B cell (primary cell): Measurements from ENCODE around the gene HDAC7. TPM values are rescaled to one million over a fixed set of nuclear protein-coding genes. Genes with fewer than 3 reads are reported as not detected.
A peak's percentile ranks its signal among the peaks of the same experiment; 100 is the strongest.

Experiments used
- ATAC-seq: fragments of 200-7000 bp; cut with Tn5 transposase; one replicate; pipeline ENCODE4 v1.10.0; 2021; ENCODE audit warnings: low read depth, mild to moderate bottlenecking, moderate number of reproducible peaks, moderate library complexity
- CTCF ChIA-PET: fragments of 350-600 bp; sonication (Branson Sonifier 250); formaldehyde crosslinking; loops from one replicate; lab custom pipeline; 2021; ENCODE audit warnings: antibody characterized with exemption, inconsistent platforms; lab: Charles Lee
- POLR2A ChIA-PET: fragments of 350-600 bp; sonication (Branson Sonifier 250); formaldehyde crosslinking; loops from one replicate; lab custom pipeline; 2021; ENCODE audit warnings: antibody characterized with exemption; lab: Charles Lee
- DNase-seq: peaks from one replicate; pipeline ENCODE4 v3.0.0; 2013
- H2AFZ ChIP-seq: 2 replicates; pipeline ENCODE4 v1.6.1; 2012; ENCODE audit warnings: mild to moderate bottlenecking, low read depth, low read length; ENCODE audit not compliant: insufficient read depth, poor library complexity, severe bottlenecking
- H3K27ac ChIP-seq, 2 donors: 1 replicate in 1 of 2; 2 replicates in 1 of 2; pipeline ENCODE4 v1.5.1; 2012 to 2013; ENCODE audit warnings: low read length in 2 of 2, mild to moderate bottlenecking in 2 of 2, moderate library complexity in 1 of 2
- H3K27me3 ChIP-seq, 4 experiments: fragments of 200-600 bp in 1 of 4; sonication (generic) in 1 of 4; replicated peaks in 1 of 4; 1 replicate in 2 of 4; 2 replicates in 2 of 4; pipeline versions ENCODE4 v1.6.1 to v1.7.0; 2013 to 2016; ENCODE audit warnings: low read length in 3 of 4, mild to moderate bottlenecking in 2 of 4, mixed read lengths in 1 of 4, moderate library complexity in 1 of 4; ENCODE audit not compliant: insufficient read depth in 4 of 4, control insufficient read depth in 3 of 4; ENCODE audit errors: control extremely low read depth in 1 of 4
- H3K36me3 ChIP-seq, 2 experiments: replicated peaks in 1 of 2; 1 replicate in 1 of 2; 2 replicates in 1 of 2; pipeline versions ENCODE4 v1.6.1 to v1.7.1; 2013; ENCODE audit warnings: low read length in 1 of 2; ENCODE audit not compliant: insufficient read depth in 2 of 2, control insufficient read depth in 1 of 2; ENCODE audit errors: control extremely low read depth in 1 of 2, extremely low read depth in 1 of 2
- H3K4me1 ChIP-seq, 2 donors: fragments of 200-600 bp in 1 of 2; sonication (generic) in 1 of 2; 1 replicate in 1 of 2; 2 replicates in 1 of 2; pipeline versions ENCODE4 v1.5.1 to v1.6.1; 2013 to 2017; ENCODE audit warnings: low read length in 2 of 2; ENCODE audit not compliant: control insufficient read depth in 2 of 2, insufficient read depth in 2 of 2
- H3K4me2 ChIP-seq: replicated peaks from 2 replicates; pipeline ENCODE3; 2012; ENCODE audit warnings: mild to moderate bottlenecking, low read depth, low read length; ENCODE audit not compliant: poor library complexity, severe bottlenecking
- H3K4me3 ChIP-seq, 5 experiments: fragments of 200-600 bp in 1 of 5; sonication (generic) in 1 of 5; 1 replicate in 3 of 5; 2 replicates in 2 of 5; pipeline versions ENCODE4 v1.5.1 to v1.7.0; 2011 to 2016; ENCODE audit warnings: low read length in 4 of 5, mild to moderate bottlenecking in 4 of 5, low read depth in 2 of 5, control low read depth in 1 of 5, moderate library complexity in 1 of 5; ENCODE audit not compliant: insufficient read depth in 1 of 5; ENCODE audit errors: control extremely low read depth in 1 of 5, extremely low read depth in 1 of 5
- H3K79me2 ChIP-seq: fragments of 200-600 bp; sonication (generic); one replicate; pipeline ENCODE4 v1.6.0; 2016; ENCODE audit warnings: low read length; ENCODE audit not compliant: control insufficient read depth, insufficient read depth
- H3K9ac ChIP-seq: fragments of 200-600 bp; sonication (generic); 2 replicates; pipeline ENCODE4 v1.6.1; 2017; ENCODE audit warnings: mild to moderate bottlenecking, low read length, moderate library complexity
- H3K9me3 ChIP-seq, 3 donors: one replicate each; pipeline versions ENCODE4 v1.6.1 to v1.7.1; 2013; ENCODE audit warnings: low read length in 2 of 3; ENCODE audit not compliant: control insufficient read depth in 2 of 3, insufficient read depth in 1 of 3; ENCODE audit errors: control extremely low read depth in 1 of 3
- H4K20me1 ChIP-seq: 2 replicates; pipeline ENCODE4 v1.6.0; 2012; ENCODE audit warnings: mild to moderate bottlenecking, low read length; ENCODE audit not compliant: insufficient read depth, control insufficient read depth, poor library complexity, severe bottlenecking
- H3K27ac Mint-ChIP-seq: one replicate; pipeline ENCODE4 v1.8.0; 2021; ENCODE audit warnings: mixed read lengths
- H3K27me3 Mint-ChIP-seq: one replicate; pipeline ENCODE4 v1.8.0; 2021; ENCODE audit warnings: mixed read lengths
- H3K4me1 Mint-ChIP-seq: one replicate; pipeline ENCODE4 v1.8.0; 2021; ENCODE audit warnings: mixed read lengths
- H3K4me3 Mint-ChIP-seq: one replicate; pipeline ENCODE4 v1.8.0; 2021; ENCODE audit warnings: mixed read lengths
- H3K9me3 Mint-ChIP-seq: one replicate; pipeline ENCODE4 v1.8.0; 2022; ENCODE audit warnings: mixed read lengths; ENCODE audit not compliant: insufficient read depth
- EZH2 ChIP-seq: IDR thresholded peaks from 2 replicates; pipeline ENCODE4 v1.6.1; 2012; ENCODE audit warnings: borderline replicate concordance, low read depth, mild to moderate bottlenecking, moderate library complexity, low read length; ENCODE audit not compliant: insufficient read depth, poor library complexity, severe bottlenecking
- WGBS: methylation state at CpG from one replicate; pipeline ENCODE4 v1.1.5; 2013; ENCODE audit warnings: missing lambda C conversion rate; ENCODE audit not compliant: insufficient coverage; 5-methylcytosine and 5-hydroxymethylcytosine counted together
- intact Hi-C: fragments of 100-400 bp; cut with micrococcal nuclease; formaldehyde crosslinking; loops from one replicate; pipeline ENCODE4 v1.10.0; 2022
- polyA plus RNA-seq: library from polyadenylated mRNA; depleted of rRNA; stranded (reverse); fragments of >200 nt; gene quantifications from 2 replicates; pipeline ENCODE4 v1.2.3, GENCODE V29; 2012
- total RNA-seq, 2 donors: library from RNA; stranded (reverse); fragments of 120-200 nt in 1 of 2; gene quantifications; 1 replicate in 1 of 2; 2 replicates in 1 of 2; pipeline versions ENCODE4 v1.2.3 to v1.2.4, GENCODE V29; 2013 to 2022
- TF ChIP-seq, protein P1 (sequence below): fragments of 200-600 bp; IDR thresholded peaks from one replicate; pipeline ENCODE4 v1.8.0; 2022; ENCODE audit warnings: antibody characterized with exemption, mild to moderate bottlenecking

HDAC7 gene
- total and polyA plus RNA-seq, 2 donors (not counting 1 experiment from before 2014, with no cell fraction given): 87.2 to 178 TPM

DNA sequence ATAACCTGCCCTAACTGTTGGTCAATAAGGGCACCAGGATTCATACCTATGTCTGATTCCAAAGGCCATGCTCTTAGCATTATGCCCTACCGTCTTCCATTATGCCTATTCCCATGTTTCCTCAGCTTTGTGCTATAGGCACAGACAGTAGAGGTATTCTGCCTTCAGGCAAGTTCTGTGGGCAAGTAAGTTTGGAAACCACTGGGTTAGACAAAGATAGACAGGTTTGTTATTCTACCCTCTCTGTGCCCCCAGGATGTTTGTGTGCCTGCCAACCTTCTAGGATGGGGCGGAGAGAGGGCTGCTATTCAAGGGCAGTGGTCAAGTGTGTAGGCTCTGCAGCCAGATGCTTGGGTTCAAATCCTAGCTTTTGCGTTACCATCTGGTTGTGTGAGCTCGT is 65.6 kb downstream of the HDAC7 start:
- ChIA-PET CTCF (interaction anchor here (1.8 to 14.1 kb wide), 4 partner anchors 9 to 38 kb away, joined by 4 to 452 read pairs (median 152); partner anchors contain the start of gene SLC48A1), POLR2A (interaction anchor here (1.4 to 7.3 kb wide), 2 partner anchors 12 to 59 kb away, joined by 4 to 43 read pairs; no protein-coding TSS in a partner anchor)
- H3K9ac ChIP-seq: no peak overlapping the region
- H3K4me3 ChIP-seq: no peak overlapping the region
- H3K27me3 ChIP-seq: no peaks in the 10 kb centered on the region
- no peaks in the 10 kb centered on the region for H3K36me3 ChIP-seq
- no peaks in the 10 kb centered on the region for H3K79me2 ChIP-seq
- H3K27me3 Mint-ChIP-seq: no peaks in the 10 kb centered on the region
- intact Hi-C loops: no loop called here
- H3K9me3 Mint-ChIP-seq: no peaks in the 10 kb centered on the region
- H3K27ac Mint-ChIP-seq: no peak overlapping the region
- no peak for ATAC-seq
- H3K4me2 ChIP-seq: no peak overlapping the region
- H3K4me1 ChIP-seq: peaks cover 50 to 62% of the 10 kb centered on the region in 2 donors
- no peaks in the 10 kb centered on the region for H4K20me1 ChIP-seq
- peaks cover 60% of the 10 kb centered on the region for H3K4me1 Mint-ChIP-seq
- H3K9me3 ChIP-seq: no peaks in the 10 kb centered on the region
- no peak for TF ChIP-seq EZH2
- TF ChIP-seq, protein P1, sequence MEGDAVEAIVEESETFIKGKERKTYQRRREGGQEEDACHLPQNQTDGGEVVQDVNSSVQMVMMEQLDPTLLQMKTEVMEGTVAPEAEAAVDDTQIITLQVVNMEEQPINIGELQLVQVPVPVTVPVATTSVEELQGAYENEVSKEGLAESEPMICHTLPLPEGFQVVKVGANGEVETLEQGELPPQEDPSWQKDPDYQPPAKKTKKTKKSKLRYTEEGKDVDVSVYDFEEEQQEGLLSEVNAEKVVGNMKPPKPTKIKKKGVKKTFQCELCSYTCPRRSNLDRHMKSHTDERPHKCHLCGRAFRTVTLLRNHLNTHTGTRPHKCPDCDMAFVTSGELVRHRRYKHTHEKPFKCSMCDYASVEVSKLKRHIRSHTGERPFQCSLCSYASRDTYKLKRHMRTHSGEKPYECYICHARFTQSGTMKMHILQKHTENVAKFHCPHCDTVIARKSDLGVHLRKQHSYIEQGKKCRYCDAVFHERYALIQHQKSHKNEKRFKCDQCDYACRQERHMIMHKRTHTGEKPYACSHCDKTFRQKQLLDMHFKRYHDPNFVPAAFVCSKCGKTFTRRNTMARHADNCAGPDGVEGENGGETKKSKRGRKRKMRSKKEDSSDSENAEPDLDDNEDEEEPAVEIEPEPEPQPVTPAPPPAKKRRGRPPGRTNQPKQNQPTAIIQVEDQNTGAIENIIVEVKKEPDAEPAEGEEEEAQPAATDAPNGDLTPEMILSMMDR: no peak
- no peak for DNase-seq
- H3K4me3 Mint-ChIP-seq: no peak overlapping the region
- no peak overlapping the region for H3K27ac ChIP-seq
- no peak overlapping the region for H2AFZ ChIP-seq
- WGBS: 94% methylated on average over 4 of the region's 4 CpGs

DNA sequence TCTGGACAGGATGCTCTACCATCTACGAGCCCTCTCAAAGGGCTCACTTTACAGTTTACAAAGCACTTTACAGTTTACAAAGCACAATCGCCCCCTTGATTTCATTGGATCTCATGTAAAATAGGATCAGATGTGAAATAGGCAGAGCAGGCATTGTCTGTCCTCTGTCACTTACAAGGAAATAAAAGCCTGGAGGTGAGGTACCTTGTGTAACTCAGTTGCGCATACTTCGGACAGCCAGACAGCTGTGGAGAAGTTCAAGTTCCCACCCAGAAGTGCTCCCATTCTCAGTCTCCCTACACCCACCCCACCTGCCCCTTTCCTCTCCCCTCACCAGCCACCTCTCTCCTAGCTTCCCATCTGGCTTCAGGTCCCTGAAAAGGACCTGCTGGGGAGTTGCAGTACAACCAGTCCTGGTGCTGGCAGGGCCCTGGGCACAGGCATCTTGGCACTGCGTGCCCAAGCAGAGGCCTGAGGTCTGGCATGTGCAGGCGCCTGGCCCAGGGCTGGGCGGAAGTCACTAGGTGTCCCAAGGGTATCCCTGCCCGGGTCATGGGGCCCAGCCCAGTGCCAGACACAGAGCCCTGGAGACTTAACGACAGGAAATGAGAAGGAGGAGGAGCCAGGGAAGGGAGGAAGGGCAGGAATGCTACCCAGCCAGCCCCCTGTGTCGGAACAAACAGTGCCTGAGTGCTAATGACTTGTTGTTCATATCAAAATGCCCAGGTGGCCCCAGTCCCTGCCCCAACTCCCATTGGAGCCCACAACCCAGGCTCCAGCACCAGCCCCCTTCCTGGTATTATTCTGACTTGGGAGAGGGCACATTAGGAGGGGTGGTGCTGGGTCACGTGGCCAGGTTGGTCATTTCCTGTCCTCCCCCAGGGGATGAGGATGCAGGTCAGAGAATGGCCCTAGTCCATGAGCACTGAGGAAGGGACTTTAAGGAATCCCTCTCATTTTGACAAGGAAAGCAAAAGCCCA is 66.4 kb downstream of the HDAC7 start:
- no peak overlapping the region for H3K4me3 ChIP-seq
- no peak overlapping the region for H3K27ac ChIP-seq
- POLR2A ChIA-PET: interaction anchor here (7.3 kb wide), 1 partner anchor 11 kb away, joined by 43 read pairs; no protein-coding TSS in a partner anchor
- CTCF ChIA-PET: interaction anchor here (0.5 to 14.1 kb wide), 4 partner anchors 10 to 55 kb away, joined by 3 to 452 read pairs (median 152); partner anchors contain the start of gene SLC48A1
- DNase-seq (no peak), ATAC-seq (peak; percentile 39)
- peaks cover 61% of the 10 kb centered on the region for H3K4me1 Mint-ChIP-seq
- no peaks in the 10 kb centered on the region for H3K9me3 ChIP-seq
- no peaks in the 10 kb centered on the region for H3K27me3 Mint-ChIP-seq
- H3K36me3 ChIP-seq: no peaks in the 10 kb centered on the region
- no peak overlapping the region for H3K9ac ChIP-seq
- no peaks in the 10 kb centered on the region for H3K9me3 Mint-ChIP-seq
- TF ChIP-seq EZH2: no peak
- TF ChIP-seq, protein P1: no peak
- peak overlapping the region; percentile 83 for H3K27ac Mint-ChIP-seq
- no peaks in the 10 kb centered on the region for H3K27me3 ChIP-seq
- WGBS: 36% methylated on average over 7 of the region's 11 CpGs
- H3K4me1 ChIP-seq: peaks cover 46 to 59% of the 10 kb centered on the region in 2 donors
- H3K4me2 ChIP-seq: peak overlapping the region; percentile 52
- intact Hi-C loops: no loop called here
- H3K79me2 ChIP-seq: no peaks in the 10 kb centered on the region
- H2AFZ ChIP-seq: peak overlapping the region; percentile 9
- H4K20me1 ChIP-seq: no peaks in the 10 kb centered on the region
- no peak overlapping the region for H3K4me3 Mint-ChIP-seq
